CD4-positive, alpha-beta T cell (primary cell): ENCODE data around the gene PSME3. TPM values are rescaled to one million over a fixed set of nuclear protein-coding genes. Genes with fewer than 3 reads are reported as not detected.

Experiments
- ATAC-seq: fragments of 200-7000 bp; cut with Tn5 transposase; one replicate; pipeline ENCODE4 v1.10.0; 2022; ENCODE audit warnings: mild to moderate bottlenecking; ENCODE audit not compliant: poor library complexity
- CTCF ChIA-PET: fragments of 350-600 bp; sonication (Branson Sonifier 250); formaldehyde crosslinking; loops from one replicate; lab custom pipeline; 2021; ENCODE audit warnings: antibody characterized with exemption, inconsistent platforms; lab: Charles Lee
- POLR2A ChIA-PET: fragments of 350-600 bp; sonication (Branson Sonifier 250); formaldehyde crosslinking; loops from one replicate; lab custom pipeline; 2021; ENCODE audit warnings: antibody characterized with exemption, inconsistent platforms; lab: Charles Lee
- DNase-seq, 14 experiments: peaks; one replicate each; pipeline ENCODE4 v3.0.0-alpha.2; 2013 to 2020; ENCODE audit warnings: mixed read lengths in 2 of 14
- H3K27ac ChIP-seq, 2 donors: one replicate each; pipeline versions ENCODE4 v1.5.1 to v1.7.0; 2013; ENCODE audit warnings: low read length in 2 of 2, low read depth in 1 of 2, mild to moderate bottlenecking in 1 of 2
- H3K27me3 ChIP-seq, 2 experiments: 1 replicate in 1 of 2; 2 replicates in 1 of 2; pipeline versions ENCODE4 v1.6.1 to v1.7.0; 2013; ENCODE audit warnings: low read length in 2 of 2, control low read depth in 1 of 2, mild to moderate bottlenecking in 1 of 2, moderate library complexity in 1 of 2; ENCODE audit not compliant: insufficient read depth in 2 of 2, control insufficient read depth in 1 of 2
- H3K36me3 ChIP-seq: one replicate; pipeline ENCODE4 v1.6.1; 2013; ENCODE audit warnings: low read length, control low read depth; ENCODE audit not compliant: insufficient read depth
- H3K4me1 ChIP-seq: one replicate; pipeline ENCODE4 v1.6.1; 2013; ENCODE audit warnings: low read length, control low read depth; ENCODE audit not compliant: insufficient read depth
- H3K4me3 ChIP-seq: one replicate; pipeline ENCODE4 v1.5.1; 2013; ENCODE audit warnings: mild to moderate bottlenecking, low read length, moderate library complexity
- H3K9me3 ChIP-seq, 2 experiments: 1 replicate in 1 of 2; 2 replicates in 1 of 2; pipeline versions ENCODE4 v1.6.1 to v1.7.0; 2013; ENCODE audit warnings: low read length in 2 of 2, mild to moderate bottlenecking in 2 of 2, control low read depth in 1 of 2, moderate library complexity in 1 of 2; ENCODE audit not compliant: control insufficient read depth in 1 of 2, insufficient read depth in 1 of 2
- H3K27ac Mint-ChIP-seq: one replicate; pipeline ENCODE4 v1.8.0; 2020; ENCODE audit warnings: mixed read lengths
- H3K27me3 Mint-ChIP-seq: one replicate; pipeline ENCODE4 v1.8.0; 2021; ENCODE audit warnings: mixed read lengths
- H3K36me3 Mint-ChIP-seq: one replicate; pipeline ENCODE4 v1.8.0; 2021; ENCODE audit warnings: low read depth, mixed read lengths
- H3K4me1 Mint-ChIP-seq: one replicate; pipeline ENCODE4 v1.8.0; 2021; ENCODE audit warnings: low read depth, mixed read lengths
- H3K4me3 Mint-ChIP-seq: one replicate; pipeline ENCODE4 v1.8.0; 2020; ENCODE audit warnings: mild to moderate bottlenecking, mixed read lengths
- H3K9me3 Mint-ChIP-seq: one replicate; pipeline ENCODE4 v1.8.0; 2020; ENCODE audit warnings: mixed read lengths
- intact Hi-C, 2 experiments: fragments of 100-400 bp; cut with DNase I in 1 of 2; cut with micrococcal nuclease in 1 of 2; formaldehyde crosslinking; loops; one replicate each; pipeline versions ENCODE4 v1.15.1 to v1.9.0; 2023 to 2025; cut with DNase I, micrococcal nuclease
- polyA plus RNA-seq, 2 donors: library from polyadenylated mRNA; unstranded; fragments of 120-200 nt; gene quantifications; one replicate each; pipeline ENCODE4 v1.2.1, GENCODE V29; 2013
- total RNA-seq, 174 experiments: library from RNA in 2 of 174; stranded (reverse) in 2 of 174; gene quantifications; one replicate each; pipeline ENCODE4 v1.2.3 and lab custom pipeline; 2021 to 2026
- TF ChIP-seq, protein P1 (sequence below): fragments of 200-600 bp; IDR thresholded peaks from one replicate; pipeline ENCODE4 v1.8.0; 2022; ENCODE audit warnings: antibody characterized with exemption, mild to moderate bottlenecking

The PSME3 gene, protein sequence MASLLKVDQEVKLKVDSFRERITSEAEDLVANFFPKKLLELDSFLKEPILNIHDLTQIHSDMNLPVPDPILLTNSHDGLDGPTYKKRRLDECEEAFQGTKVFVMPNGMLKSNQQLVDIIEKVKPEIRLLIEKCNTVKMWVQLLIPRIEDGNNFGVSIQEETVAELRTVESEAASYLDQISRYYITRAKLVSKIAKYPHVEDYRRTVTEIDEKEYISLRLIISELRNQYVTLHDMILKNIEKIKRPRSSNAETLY
- total RNA-seq (10 to 100 TPM; 62.1 to 62.5 TPM), total RNA-seq (lab: John Stamatoyannopoulos, UW) (27.2 to 271 (median 52.8) reads per million in 172 experiments)
- 71.2 TPM for polyA plus RNA-seq (2013, experiment 1 of 2)
- 67.3 TPM for polyA plus RNA-seq (2013, experiment 2 of 2)

DNA sequence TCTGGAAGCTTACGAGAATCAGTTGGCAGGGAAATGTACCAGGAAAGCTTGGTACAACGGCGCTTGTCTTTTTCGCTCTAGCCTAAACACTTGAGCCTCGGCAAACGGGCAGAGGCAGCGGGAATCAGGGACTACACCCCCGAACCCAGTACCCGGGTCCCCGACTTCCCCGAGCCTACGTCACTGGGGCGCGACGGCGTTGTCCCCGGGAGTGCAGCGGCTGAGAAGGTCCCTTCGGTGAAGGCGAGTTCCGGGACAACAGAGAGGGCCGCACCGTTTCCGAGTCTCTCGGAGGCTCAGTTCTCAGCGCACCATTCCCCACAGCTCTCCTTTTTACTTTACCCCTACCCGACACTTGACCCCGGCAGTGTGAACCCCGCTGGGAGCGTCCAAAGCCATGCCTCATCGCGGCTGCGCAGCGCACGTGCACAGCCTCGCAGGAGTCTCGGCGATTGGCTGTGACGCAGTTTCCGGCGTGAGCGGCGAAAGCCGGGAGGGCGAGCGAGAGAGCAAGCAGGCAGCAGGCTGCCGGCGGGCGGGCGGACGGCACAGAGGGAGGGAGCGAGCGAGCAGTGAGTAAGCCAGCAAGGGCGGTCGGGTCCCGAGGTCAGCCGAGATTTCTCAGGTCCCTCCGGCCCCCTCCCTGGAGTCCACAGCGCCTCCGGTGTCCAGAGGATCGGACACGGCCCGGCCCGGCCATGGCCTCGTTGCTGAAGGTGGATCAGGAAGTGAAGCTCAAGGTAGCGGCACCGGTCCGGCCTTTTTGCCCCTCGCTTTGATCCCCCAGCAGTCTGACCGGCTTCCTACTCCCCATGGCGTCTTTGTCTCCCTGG is at the start of gene PSME3:
Gene PSME3, plus strand, starts transcription at position 464 of the 833 bp plus-strand sequence. Its CDS starts 235 bp downstream, at position 699.
- POLR2A ChIA-PET, result interaction anchor here (0.8 to 5.1 kb wide), 13 partner anchors 9 to 651 kb away, joined by 3 to 50 read pairs (median 5); partner anchors contain the start of genes BECN1, CNTD1, COA3 and DHX8
- Histone ChIP-seq H3K4me1 (peaks cover 24% of the 10 kb centered on the region), H3K4me3 (peak within 1 kb of the TSS; percentile 93), H3K27ac (peak within 1 kb of the TSS; percentile 86 to 88), H3K9me3 (no peaks in the 10 kb centered on the region), H3K36me3 (peaks cover 28% of the 10 kb centered on the region), H3K27me3 (no peaks in the 10 kb centered on the region)
- H3K4me1 Mint-ChIP-seq, result peaks cover 27% of the 10 kb centered on the region
- no peaks in the 10 kb centered on the region for H3K27me3 Mint-ChIP-seq
- DNase-seq (peak; percentile 76 to 95 (median 86)), ATAC-seq (peak; percentile 87)
- TF ChIP-seq, protein P1, sequence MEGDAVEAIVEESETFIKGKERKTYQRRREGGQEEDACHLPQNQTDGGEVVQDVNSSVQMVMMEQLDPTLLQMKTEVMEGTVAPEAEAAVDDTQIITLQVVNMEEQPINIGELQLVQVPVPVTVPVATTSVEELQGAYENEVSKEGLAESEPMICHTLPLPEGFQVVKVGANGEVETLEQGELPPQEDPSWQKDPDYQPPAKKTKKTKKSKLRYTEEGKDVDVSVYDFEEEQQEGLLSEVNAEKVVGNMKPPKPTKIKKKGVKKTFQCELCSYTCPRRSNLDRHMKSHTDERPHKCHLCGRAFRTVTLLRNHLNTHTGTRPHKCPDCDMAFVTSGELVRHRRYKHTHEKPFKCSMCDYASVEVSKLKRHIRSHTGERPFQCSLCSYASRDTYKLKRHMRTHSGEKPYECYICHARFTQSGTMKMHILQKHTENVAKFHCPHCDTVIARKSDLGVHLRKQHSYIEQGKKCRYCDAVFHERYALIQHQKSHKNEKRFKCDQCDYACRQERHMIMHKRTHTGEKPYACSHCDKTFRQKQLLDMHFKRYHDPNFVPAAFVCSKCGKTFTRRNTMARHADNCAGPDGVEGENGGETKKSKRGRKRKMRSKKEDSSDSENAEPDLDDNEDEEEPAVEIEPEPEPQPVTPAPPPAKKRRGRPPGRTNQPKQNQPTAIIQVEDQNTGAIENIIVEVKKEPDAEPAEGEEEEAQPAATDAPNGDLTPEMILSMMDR, result no peak
- peak within 1 kb of the TSS; percentile 98 for H3K27ac Mint-ChIP-seq
- no peaks in the 10 kb centered on the region for H3K9me3 Mint-ChIP-seq
- CTCF ChIA-PET, result interaction anchor here (1.0 to 4.4 kb wide), 6 partner anchors 9 to 651 kb away, joined by 3 to 39 read pairs (median 6); partner anchors contain the start of genes BECN1, DHX8 and RPL27
- peak within 1 kb of the TSS; percentile 95 for H3K4me3 Mint-ChIP-seq
- peaks cover 33% of the 10 kb centered on the region for H3K36me3 Mint-ChIP-seq
- intact Hi-C loops, result loop anchor here (1.0 to 5.0 kb wide), 9 partner anchors 9 to 649 kb away; partner anchors contain the start of genes RPL27 (in 2 of the 2), BECN1 (in 1 of the 2), BRCA1 (in 1 of the 2) and CNTD1 (in 1 of the 2)

DNA sequence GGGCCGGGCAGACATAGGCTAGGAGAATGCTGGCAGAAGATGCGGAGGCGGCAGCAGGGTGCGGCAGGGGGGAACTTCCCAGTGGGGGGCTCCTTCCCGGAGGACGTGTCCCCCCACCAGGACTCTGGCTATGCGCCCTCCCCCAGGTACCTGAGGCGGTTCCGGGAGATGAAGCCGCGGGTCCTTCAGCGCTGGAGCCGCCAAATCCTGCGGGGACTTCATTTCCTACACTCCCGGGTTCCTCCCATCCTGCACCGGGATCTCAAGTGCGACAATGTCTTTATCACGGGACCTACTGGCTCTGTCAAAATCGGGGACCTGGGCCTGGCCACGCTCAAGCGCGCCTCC is 49.4 kb upstream of the PSME3 start:
- Mint-ChIP-seq H3K9me3 (no peaks in the 10 kb centered on the region), H3K27ac (no peak overlapping the region), H3K4me1 (peaks cover 36% of the 10 kb centered on the region), H3K36me3 (peaks cover 13% of the 10 kb centered on the region), H3K27me3 (peaks cover 73% of the 10 kb centered on the region), H3K4me3 (no peak overlapping the region)
- ChIA-PET POLR2A (no interaction called here), CTCF (no interaction called here)
- no peak for DNase-seq
- H3K36me3 ChIP-seq, result peaks cover 12% of the 10 kb centered on the region
- peaks cover 63 to 70% of the 10 kb centered on the region in 2 experiments for H3K27me3 ChIP-seq
- H3K9me3 ChIP-seq, result peaks cover 0 to 27% of the 10 kb centered on the region in 2 experiments
- H3K4me3 ChIP-seq, result no peak overlapping the region
- intact Hi-C loops, result no loop called here
- H3K27ac ChIP-seq, result no peak overlapping the region
- TF ChIP-seq, protein P1, result no peak
- H3K4me1 ChIP-seq, result peaks cover 30% of the 10 kb centered on the region
- no peak for ATAC-seq

DNA sequence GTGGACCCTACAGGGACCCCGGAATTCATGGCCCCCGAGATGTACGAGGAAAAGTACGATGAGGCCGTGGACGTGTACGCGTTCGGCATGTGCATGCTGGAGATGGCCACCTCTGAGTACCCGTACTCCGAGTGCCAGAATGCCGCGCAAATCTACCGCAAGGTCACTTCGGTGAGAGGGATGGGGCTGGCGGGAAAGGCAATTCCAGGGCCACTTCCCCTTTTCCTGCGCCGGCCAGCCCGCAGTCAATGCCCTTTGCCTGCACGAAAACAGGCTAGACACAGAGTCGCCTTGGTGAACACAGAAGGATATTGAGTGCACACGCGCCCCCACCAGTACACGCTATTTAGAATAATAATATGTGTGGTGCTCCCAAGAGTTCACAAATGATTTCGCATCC is 48.8 kb upstream of the PSME3 start:
- Histone ChIP-seq H3K9me3 (peaks cover 0 to 27% of the 10 kb centered on the region in 2 experiments), H3K4me1 (peaks cover 30% of the 10 kb centered on the region), H3K27ac (no peak overlapping the region), H3K27me3 (peaks cover 63 to 70% of the 10 kb centered on the region in 2 experiments), H3K36me3 (peaks cover 5% of the 10 kb centered on the region), H3K4me3 (no peak overlapping the region)
- intact Hi-C loops, result no loop called here
- ChIA-PET CTCF (no interaction called here), POLR2A (interaction anchor here (1.0 kb wide), 1 partner anchor 207 kb away, joined by 3 read pairs; the partner anchor contains the start of gene PSMC3IP)
- ATAC-seq (no peak), DNase-seq (peak in 1 of 14 experiments; percentile 24)
- TF ChIP-seq, protein P1, result no peak
- Mint-ChIP-seq H3K27ac (no peak overlapping the region), H3K4me1 (peaks cover 34% of the 10 kb centered on the region), H3K4me3 (no peak overlapping the region), H3K27me3 (peaks cover 70% of the 10 kb centered on the region), H3K9me3 (no peaks in the 10 kb centered on the region), H3K36me3 (peaks cover 7% of the 10 kb centered on the region)
